ENCODE data around the gene DNAAF1. TPM values are rescaled to one million over a fixed set of nuclear protein-coding genes. Genes with fewer than 3 reads are reported as not detected.

The DNAAF1 gene
- total RNA-seq, 3 donors from 2014 or later (not counting 1 experiment from before 2014, with no cell fraction given): 0.43 to 2.9 (median 0.95) TPM

- H3K9me3 Mint-ChIP-seq: no peaks in the 10 kb centered on the region
- intact Hi-C loops (cut with micrococcal nuclease): no loop called here
- no peaks in the 10 kb centered on the region for H3K4me1 Mint-ChIP-seq
- H3K9me3 ChIP-seq (ENCODE audit: control insufficient read depth, insufficient read depth, low read length): no peaks in the 10 kb centered on the region
- H3K4me3 ChIP-seq (ENCODE audit: low read length): no peak overlapping the region
- WGBS (ENCODE audit: insufficient coverage): 97% methylated on average over 5 of the region's 7 CpGs
- no peaks in the 10 kb centered on the region for H3K4me1 ChIP-seq (ENCODE audit: control insufficient read depth, insufficient read depth, low read length)
- ATAC-seq: no peak
- no peak overlapping the region for H3K27ac ChIP-seq (ENCODE audit: low read length)
- H3K27me3 Mint-ChIP-seq (ENCODE audit: low read depth in 2 of 2): no peaks in the 10 kb centered on the region
- H3K36me3 Mint-ChIP-seq: no peaks in the 10 kb centered on the region
- no peak overlapping the region for H3K4me3 Mint-ChIP-seq
- no peak for DNase-seq
- H3K36me3 ChIP-seq (ENCODE audit: control insufficient read depth, insufficient read depth, low read length): peaks cover 5% of the 10 kb centered on the region
- no peak overlapping the region for H3K27ac Mint-ChIP-seq
- no peak for TF ChIP-seq CTCF (IDR thresholded peaks at IDR 0.05)
- H3K27me3 ChIP-seq (ENCODE audit: control insufficient read depth, insufficient read depth, low read length): no peaks in the 10 kb centered on the region
Observed at GRCh38 chr16:84124257-84125073, 20.6 kb upstream of the DNAAF1 start.

GRCh38 chr16:84131117-84131516, 14.0 kb upstream of the DNAAF1 start:
- H3K4me3 Mint-ChIP-seq: no peak overlapping the region
- H3K4me1 ChIP-seq (ENCODE audit: control insufficient read depth, insufficient read depth, low read length): no peaks in the 10 kb centered on the region
- H3K9me3 Mint-ChIP-seq: no peaks in the 10 kb centered on the region
- H3K27me3 Mint-ChIP-seq (ENCODE audit: low read depth in 2 of 2): no peaks in the 10 kb centered on the region
- H3K36me3 Mint-ChIP-seq: no peaks in the 10 kb centered on the region
- H3K27me3 ChIP-seq (ENCODE audit: control insufficient read depth, insufficient read depth, low read length): no peaks in the 10 kb centered on the region
- DNase-seq (no peak), ATAC-seq (no peak)
- intact Hi-C loops (cut with micrococcal nuclease): no loop called here
- peaks cover 12% of the 10 kb centered on the region for H3K36me3 ChIP-seq (ENCODE audit: control insufficient read depth, insufficient read depth, low read length)
- no peak overlapping the region for H3K27ac Mint-ChIP-seq
- H3K4me3 ChIP-seq (ENCODE audit: low read length): no peak overlapping the region
- H3K4me1 Mint-ChIP-seq: peaks cover 0 to 4% of the 10 kb centered on the region in 2 donors
- TF ChIP-seq CTCF (IDR thresholded peaks at IDR 0.05): no peak
- no peaks in the 10 kb centered on the region for H3K9me3 ChIP-seq (ENCODE audit: control insufficient read depth, insufficient read depth, low read length)
- no peak overlapping the region for H3K27ac ChIP-seq (ENCODE audit: low read length)
- WGBS (ENCODE audit: insufficient coverage): 94% methylated on average over 5 of the region's 5 CpGs

GRCh38 chr16:84132527-84133285, 12.4 kb upstream of the DNAAF1 start:
- H3K4me1 Mint-ChIP-seq: peaks cover 4 to 6% of the 10 kb centered on the region in 2 donors
- no peak overlapping the region for H3K27ac ChIP-seq (ENCODE audit: low read length)
- ATAC-seq: no peak
- no peak overlapping the region for H3K4me3 Mint-ChIP-seq
- H3K9me3 Mint-ChIP-seq: no peaks in the 10 kb centered on the region
- intact Hi-C loops (cut with micrococcal nuclease): no loop called here
- no peaks in the 10 kb centered on the region for H3K9me3 ChIP-seq (ENCODE audit: control insufficient read depth, insufficient read depth, low read length)
- H3K4me3 ChIP-seq (ENCODE audit: low read length): no peak overlapping the region
- no peak for TF ChIP-seq CTCF (IDR thresholded peaks at IDR 0.05)
- no peaks in the 10 kb centered on the region for H3K36me3 Mint-ChIP-seq
- H3K27ac Mint-ChIP-seq: no peak overlapping the region
- WGBS (ENCODE audit: insufficient coverage): 95% methylated on average over 6 of the region's 7 CpGs
- no peak for DNase-seq
- no peaks in the 10 kb centered on the region for H3K4me1 ChIP-seq (ENCODE audit: control insufficient read depth, insufficient read depth, low read length)
- no peaks in the 10 kb centered on the region for H3K27me3 Mint-ChIP-seq (ENCODE audit: low read depth in 2 of 2)
- peaks cover 12% of the 10 kb centered on the region for H3K36me3 ChIP-seq (ENCODE audit: control insufficient read depth, insufficient read depth, low read length)
- no peaks in the 10 kb centered on the region for H3K27me3 ChIP-seq (ENCODE audit: control insufficient read depth, insufficient read depth, low read length)
